Thymus (tissue), 11 donors: Measurements from ENCODE around the gene PTGDS. TPM values are rescaled to one million over a fixed set of nuclear protein-coding genes. Genes with fewer than 3 reads are reported as not detected.

Experiments used
- DNase-seq, 9 donors: peaks; one replicate each; pipeline ENCODE4 v3.0.0-alpha.2; 2013; ENCODE audit warnings: low spot score in 9 of 9, low read depth in 6 of 9, missing footprints in 1 of 9
- H3K27ac ChIP-seq, 2 donors: one replicate each; pipeline ENCODE4 v1.5.1; 2013; ENCODE audit warnings: control low read depth in 1 of 2, low read depth in 1 of 2, low read length in 1 of 2, mild to moderate bottlenecking in 1 of 2, moderate library complexity in 1 of 2
- H3K27me3 ChIP-seq, 2 donors: one replicate each; pipeline ENCODE4 v1.5.1; 2013; ENCODE audit warnings: low read length in 1 of 2; ENCODE audit not compliant: control insufficient read depth in 2 of 2, insufficient read depth in 1 of 2
- H3K36me3 ChIP-seq, 2 donors: one replicate each; pipeline ENCODE4 v1.5.1; 2013; ENCODE audit warnings: low read length in 1 of 2, mild to moderate bottlenecking in 1 of 2, moderate library complexity in 1 of 2; ENCODE audit not compliant: control insufficient read depth in 2 of 2, insufficient read depth in 2 of 2
- H3K4me1 ChIP-seq, 2 donors: one replicate each; pipeline ENCODE4 v1.5.1; 2013; ENCODE audit warnings: low read length in 2 of 2; ENCODE audit not compliant: control insufficient read depth in 2 of 2, insufficient read depth in 2 of 2
- H3K4me3 ChIP-seq, 2 donors: one replicate each; pipeline ENCODE4 v1.5.1; 2013; ENCODE audit warnings: low read length in 2 of 2, control low read depth in 1 of 2, mild to moderate bottlenecking in 1 of 2
- H3K9me3 ChIP-seq, 2 donors: one replicate each; pipeline ENCODE4 v1.5.1; 2013; ENCODE audit warnings: low read length in 1 of 2, mild to moderate bottlenecking in 1 of 2; ENCODE audit not compliant: control insufficient read depth in 2 of 2, insufficient read depth in 1 of 2
- WGBS: extraction: QIAGEN DNeasy Blood & Tissue Kit; methylation state at CpG from one replicate; pipeline ENCODE4 v1.1.7; 2013; 5-methylcytosine and 5-hydroxymethylcytosine counted together
- polyA plus RNA-seq: library from polyadenylated mRNA; stranded (reverse); fragments of 200-250 nt; gene quantifications from one replicate; pipeline ENCODE4 v1.2.3, GENCODE V29; 2013
- total RNA-seq: library from RNA; stranded (reverse); fragments of 120-200 nt; gene quantifications from one replicate; pipeline ENCODE4 v1.2.4, GENCODE V29; 2013
- donor health status: healthy.

PTGDS gene
- total and polyA plus RNA-seq, 2 donors = 5.0 to 137 TPM

GRCh38 chr9:136949817-136950655 is 27.3 kb upstream of the PTGDS start:
- no peaks in the 10 kb centered on the region for H3K27me3 ChIP-seq
- H3K9me3 ChIP-seq = no peaks in the 10 kb centered on the region
- peaks cover 9 to 42% of the 10 kb centered on the region in 2 donors for H3K4me1 ChIP-seq
- DNase-seq = peak; percentile 85 to 98 (median 95)
- WGBS = 9% methylated on average over 63 of the region's 63 CpGs
- peak overlapping the region; percentile 67 to 84 for H3K27ac ChIP-seq
- no peaks in the 10 kb centered on the region for H3K36me3 ChIP-seq
- H3K4me3 ChIP-seq = peak overlapping the region; percentile 66 to 85

DNA sequence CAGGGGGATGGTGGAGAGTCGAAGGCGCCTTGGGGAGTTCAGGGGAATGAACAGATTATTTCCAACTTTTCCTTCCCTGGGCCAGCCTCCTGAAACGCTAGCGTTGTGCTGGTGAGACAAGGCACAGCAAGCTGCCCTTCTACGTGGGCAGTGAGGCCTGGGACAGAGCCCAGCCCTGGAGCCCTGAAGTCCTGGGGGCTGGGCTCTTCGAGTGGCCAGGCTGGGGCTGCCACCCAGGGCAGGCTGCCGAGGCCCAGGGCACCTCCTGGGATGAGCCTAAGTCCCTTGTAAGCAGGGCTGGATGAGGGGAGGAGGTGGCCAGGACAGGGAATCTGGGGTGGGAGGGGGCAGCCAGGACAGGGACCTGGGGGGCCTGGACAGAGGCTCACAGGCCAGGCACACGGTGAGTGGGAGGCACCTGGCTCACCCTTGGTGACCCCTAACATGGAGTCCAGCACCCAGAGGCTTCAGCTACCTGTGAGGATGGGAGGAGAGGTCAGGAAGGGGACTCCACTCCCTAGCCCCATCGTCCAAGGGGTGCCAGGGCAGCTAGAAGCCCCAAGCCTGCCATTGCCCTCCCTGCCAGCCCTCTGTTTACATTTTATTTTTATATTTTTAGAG is 26.5 kb upstream of the PTGDS start:
- H3K27ac ChIP-seq = peak overlapping the region; percentile 67 to 84
- no peaks in the 10 kb centered on the region for H3K27me3 ChIP-seq
- no peaks in the 10 kb centered on the region for H3K9me3 ChIP-seq
- H3K4me1 ChIP-seq = peaks cover 7 to 38% of the 10 kb centered on the region in 2 donors
- H3K36me3 ChIP-seq = no peaks in the 10 kb centered on the region
- WGBS = 85% methylated on average over 9 of the region's 9 CpGs
- no peak for DNase-seq
- H3K4me3 ChIP-seq = peak overlapping the region; percentile 66 to 85

DNA sequence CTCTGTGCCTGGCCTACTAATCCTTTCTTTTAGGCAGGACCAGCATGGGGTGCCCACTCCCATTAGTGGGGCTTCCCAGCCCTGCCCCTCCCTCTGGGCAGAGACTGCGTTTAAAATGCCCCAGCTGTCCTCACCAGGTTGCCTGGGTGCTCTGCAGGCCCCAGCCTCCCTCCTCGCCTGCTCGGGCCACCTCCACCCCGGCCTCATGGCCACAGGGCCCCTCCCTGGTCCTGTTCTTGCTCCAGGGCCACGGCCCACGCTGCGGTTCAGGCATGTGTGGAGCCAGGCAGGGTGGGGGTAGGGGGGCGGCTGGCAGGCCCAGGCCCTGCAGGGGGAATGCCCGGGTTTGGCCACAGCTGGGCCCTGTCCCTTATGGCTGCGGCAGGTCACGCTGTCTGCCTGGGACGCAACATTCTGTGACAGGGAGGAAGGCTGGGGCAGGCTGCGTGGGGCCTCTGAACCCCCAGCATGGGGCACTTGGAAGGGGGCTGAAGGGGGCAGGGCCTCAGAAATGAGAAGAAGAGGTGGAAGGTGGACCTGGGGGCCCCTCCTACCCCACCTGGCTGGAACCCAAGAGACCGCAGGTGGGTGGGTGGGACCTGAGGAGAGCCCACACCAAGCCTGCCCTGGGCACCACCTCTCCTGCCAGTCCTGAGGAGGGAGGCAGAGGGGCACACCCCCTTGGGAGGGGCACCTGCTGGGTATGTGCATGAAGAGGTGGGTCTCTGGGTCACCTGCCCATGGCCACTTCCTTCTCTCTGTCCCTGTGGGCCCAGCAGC is 25.6 kb upstream of the PTGDS start, which contains the start of gene LCN12:
TSS of gene LCN12 (plus strand) at position 733 of the 780 bp plus-strand sequence. CDS start 55 bp downstream, outside the sequence.
- Histone ChIP-seq H3K4me1 (peaks cover 7 to 38% of the 10 kb centered on the region in 2 donors), H3K9me3 (no peaks in the 10 kb centered on the region), H3K4me3 (no peak within 1 kb of the TSS), H3K27ac (no peak within 1 kb of the TSS), H3K27me3 (no peaks in the 10 kb centered on the region), H3K36me3 (no peaks in the 10 kb centered on the region)
- no peak for DNase-seq
- 94% methylated on average over 14 of the region's 14 CpGs for WGBS

- Histone ChIP-seq H3K4me1 (peaks cover 7 to 35% of the 10 kb centered on the region in 2 donors), H3K36me3 (no peaks in the 10 kb centered on the region), H3K4me3 (no peak overlapping the region), H3K27ac (no peak overlapping the region), H3K27me3 (no peaks in the 10 kb centered on the region), H3K9me3 (no peaks in the 10 kb centered on the region)
- DNase-seq = no peak
- WGBS = 93% methylated on average over 15 of the region's 15 CpGs
These were observed 24.9 kb upstream of the PTGDS start for GRCh38 chr9:136952321-136952850.

GRCh38 chr9:136952876-136953770 is 24.2 kb upstream of the PTGDS start:
- no peak for DNase-seq
- Histone ChIP-seq H3K9me3 (no peaks in the 10 kb centered on the region), H3K27me3 (no peaks in the 10 kb centered on the region), H3K36me3 (no peaks in the 10 kb centered on the region), H3K4me1 (peaks cover 5 to 30% of the 10 kb centered on the region in 2 donors), H3K4me3 (no peak overlapping the region), H3K27ac (no peak overlapping the region)
- WGBS = 94% methylated on average over 44 of the region's 44 CpGs

DNA sequence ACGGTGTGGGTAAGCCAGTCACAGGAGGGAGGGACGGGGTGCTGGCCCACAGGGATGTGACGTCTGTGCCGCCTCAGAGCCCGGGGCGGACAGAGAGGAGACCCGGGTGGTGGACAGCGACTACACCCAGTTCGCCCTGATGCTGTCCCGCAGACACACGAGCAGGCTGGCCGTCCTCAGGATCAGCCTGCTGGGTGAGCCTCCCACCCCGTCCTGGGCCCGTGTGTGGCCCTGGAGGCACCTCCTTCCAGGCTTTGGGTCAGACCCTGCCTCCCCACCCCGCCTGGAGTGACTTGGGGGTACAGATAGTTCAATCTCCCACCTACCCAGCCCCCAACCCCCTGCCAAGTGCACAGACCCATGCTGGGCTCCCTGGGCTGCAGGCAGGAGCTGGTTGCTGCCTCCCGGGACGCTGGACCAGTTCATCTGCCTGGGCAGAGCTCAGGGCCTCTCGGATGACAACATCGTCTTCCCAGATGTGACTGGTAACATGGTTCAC is 23.5 kb upstream of the PTGDS start:
- no peak for DNase-seq
- Histone ChIP-seq H3K27me3 (no peaks in the 10 kb centered on the region), H3K36me3 (no peaks in the 10 kb centered on the region), H3K9me3 (peaks cover 0 to 2% of the 10 kb centered on the region in 2 donors), H3K27ac (no peak overlapping the region), H3K4me1 (peaks cover 8 to 32% of the 10 kb centered on the region in 2 donors), H3K4me3 (no peak overlapping the region)
- WGBS = 90% methylated on average over 19 of the region's 19 CpGs

- Histone ChIP-seq H3K36me3 (no peaks in the 10 kb centered on the region), H3K4me3 (no peak overlapping the region), H3K4me1 (peaks cover 13 to 32% of the 10 kb centered on the region in 2 donors), H3K9me3 (peaks cover 0 to 3% of the 10 kb centered on the region in 2 donors), H3K27ac (no peak overlapping the region), H3K27me3 (no peaks in the 10 kb centered on the region)
- no peak for DNase-seq
- WGBS = 95% methylated on average over 25 of the region's 25 CpGs
These were observed 22.8 kb upstream of the PTGDS start for GRCh38 chr9:136954270-136955083.
